Body of pancreas (tissue), 4 donors: ENCODE data around the gene F11R.

Source experiments
- CTCF ChIP-seq, 7 experiments: fragments of 450-650 bp in 4 of 7; fragments of 200-600 bp in 3 of 7; sonication (generic) in 3 of 7; IDR thresholded peaks; one replicate each; pipeline ENCODE4 v1.5.1; 2016 to 2019; ENCODE audit warnings: antibody characterized with exemption in 7 of 7
- POLR2A ChIP-seq, 3 donors: fragments of 450-650 bp; IDR thresholded peaks; one replicate each; pipeline ENCODE4 v1.6.1; 2016; ENCODE audit warnings: antibody characterized with exemption in 3 of 3, mild to moderate bottlenecking in 2 of 3

GRCh38 chr1:161032409-161032808 is 11.5 kb upstream of the F11R start:
- TF ChIP-seq CTCF (IDR thresholded peaks at IDR 0.05) (no peak), POLR2A (IDR thresholded peaks at IDR 0.05) (no peak)
